IMR-90 (cell line): ENCODE results near the gene CLEC17A. TPM values are rescaled to one million over a fixed set of nuclear protein-coding genes. Genes with fewer than 3 reads are reported as not detected.

Experiments used
- ATAC-seq: fragments of 200-7000 bp; cut with Tn5 transposase; 2 replicates; pipeline ENCODE4 v1.9.1; 2020; ENCODE audit warnings: low read depth, mild to moderate bottlenecking, moderate library complexity
- BruUV-seq: library from RNA; stranded (reverse); fragments of 400-500 nt; replicated peaks from 2 replicates; lab custom pipeline; 2021; lab: Mats Ljungman, UMichigan
- CTCF ChIA-PET: fragments of 300-600 bp; formaldehyde crosslinking; extraction: SDS; loops from one replicate; lab custom pipeline; 2021; ENCODE audit warnings: antibody characterized with exemption; lab: Yijun Ruan, JAX
- POLR2A ChIA-PET: fragments of 300-600 bp; sonication (Branson Sonifier 250); formaldehyde crosslinking; loops from one replicate; lab custom pipeline; 2022; ENCODE audit warnings: antibody characterized with exemption; ENCODE audit not compliant: unreplicated experiment; lab: Charles Lee
- DNase-seq: peaks from one replicate; pipeline ENCODE4 v3.0.0; 2013
- H2AFZ ChIP-seq: replicated peaks from 2 replicates; pipeline ENCODE3; 2013; ENCODE audit warnings: low read length, mild to moderate bottlenecking; ENCODE audit not compliant: poor library complexity
- H2AK5ac ChIP-seq: 2 replicates; pipeline ENCODE4 v1.6.1; 2013; ENCODE audit warnings: low read depth, low read length, inconsistent platforms
- H2AK9ac ChIP-seq: replicated peaks from 2 replicates; pipeline ENCODE3; 2013; ENCODE audit warnings: mild to moderate bottlenecking, low read depth, low read length, moderate library complexity; ENCODE audit not compliant: poor library complexity
- H2BK120ac ChIP-seq: 2 replicates; pipeline ENCODE4 v1.6.1; 2013; ENCODE audit warnings: low read depth, low read length, inconsistent platforms
- H2BK15ac ChIP-seq: 3 replicates; pipeline ENCODE4 v1.6.1; 2013; ENCODE audit warnings: low read depth, low read length, inconsistent platforms
- H2BK20ac ChIP-seq: 2 replicates; pipeline ENCODE4 v1.6.1; 2013; ENCODE audit warnings: low read depth, mild to moderate bottlenecking, inconsistent platforms, low read length, moderate library complexity
- H2BK5ac ChIP-seq: 2 replicates; pipeline ENCODE4 v1.6.1; 2013; ENCODE audit warnings: mild to moderate bottlenecking, low read depth, low read length, inconsistent platforms; ENCODE audit not compliant: poor library complexity, severe bottlenecking
- H3K14ac ChIP-seq: replicated peaks from 2 replicates; pipeline ENCODE4 v1.6.1; 2013; ENCODE audit warnings: low read depth, low read length, inconsistent platforms
- H3K18ac ChIP-seq: 2 replicates; pipeline ENCODE4 v1.6.1; 2013; ENCODE audit warnings: low read depth, low read length, control low read depth
- H3K23ac ChIP-seq: 2 replicates; pipeline ENCODE4 v1.6.1; 2013; ENCODE audit warnings: low read depth, low read length, inconsistent platforms
- H3K27ac ChIP-seq: 2 replicates; pipeline ENCODE4 v1.5.1; 2013; ENCODE audit warnings: mild to moderate bottlenecking, control low read depth, low read length; ENCODE audit not compliant: insufficient read depth
- H3K27me3 ChIP-seq: 2 replicates; pipeline ENCODE4 v1.6.1; 2013; ENCODE audit warnings: low read length; ENCODE audit not compliant: control insufficient read depth, insufficient read depth
- H3K36me3 ChIP-seq: 2 replicates; pipeline ENCODE4 v1.6.1; 2013; ENCODE audit warnings: low read length, mixed read lengths; ENCODE audit not compliant: control insufficient read depth, insufficient read depth
- H3K4ac ChIP-seq: 2 replicates; pipeline ENCODE4 v1.6.1; 2013; ENCODE audit warnings: low read depth, low read length, inconsistent platforms
- H3K4me1 ChIP-seq: 2 replicates; pipeline ENCODE4 v1.6.1; 2013; ENCODE audit warnings: low read length, mixed read lengths; ENCODE audit not compliant: control insufficient read depth, insufficient read depth
- H3K4me2 ChIP-seq: 2 replicates; pipeline ENCODE4 v1.6.1; 2013; ENCODE audit warnings: low read depth, mild to moderate bottlenecking, control low read depth, low read length, moderate library complexity
- H3K4me3 ChIP-seq: 2 replicates; pipeline ENCODE4 v1.5.1; 2013; ENCODE audit warnings: low read depth, mild to moderate bottlenecking, control low read depth, low read length, moderate library complexity; ENCODE audit not compliant: insufficient read depth
- H3K56ac ChIP-seq: 2 replicates; pipeline ENCODE4 v1.6.1; 2013; ENCODE audit warnings: low read length, inconsistent platforms; ENCODE audit not compliant: insufficient read depth; ENCODE audit errors: extremely low read depth
- H3K79me1 ChIP-seq, 2 experiments: 2 replicates each; pipeline ENCODE4 v1.6.1; 2013; ENCODE audit warnings: low read length in 2 of 2, inconsistent platforms in 1 of 2, low read depth in 1 of 2
- H3K9ac ChIP-seq: 2 replicates; pipeline ENCODE4 v1.6.1; 2013; ENCODE audit warnings: low read depth, low read length, control low read depth
- H3K9me1 ChIP-seq: 2 replicates; pipeline ENCODE4 v1.6.1; 2013; ENCODE audit warnings: low read length, inconsistent platforms; ENCODE audit not compliant: insufficient read depth
- H3K9me3 ChIP-seq: 2 replicates; pipeline ENCODE4 v1.6.1; 2013; ENCODE audit warnings: low read length; ENCODE audit not compliant: control insufficient read depth, insufficient read depth
- H4K20me1 ChIP-seq: 2 replicates; pipeline ENCODE4 v1.6.1; 2013; ENCODE audit warnings: low read length, inconsistent platforms; ENCODE audit not compliant: insufficient read depth
- H4K5ac ChIP-seq: 2 replicates; pipeline ENCODE4 v1.6.1; 2013; ENCODE audit warnings: mild to moderate bottlenecking, low read depth, low read length, control low read depth
- H4K8ac ChIP-seq, 2 experiments: 2 replicates each; pipeline ENCODE4 v1.6.1; 2013; ENCODE audit warnings: low read depth in 2 of 2, low read length in 2 of 2, control low read depth in 1 of 2, inconsistent platforms in 1 of 2
- H4K91ac ChIP-seq: 2 replicates; pipeline ENCODE4 v1.6.1; 2013; ENCODE audit warnings: low read depth, low read length, inconsistent platforms; ENCODE audit not compliant: insufficient read depth
- BHLHE40 ChIP-seq: fragments of 150-350 bp; IDR thresholded peaks from 2 replicates; pipeline ENCODE4 v1.6.1; 2016; ENCODE audit warnings: mild to moderate bottlenecking, low read depth, low read length
- CEBPB ChIP-seq: IDR thresholded peaks from 2 replicates; pipeline ENCODE4 v1.6.1; 2012; ENCODE audit warnings: low read depth, low read length, improper control_type of control experiment
- CHD1 ChIP-seq: IDR thresholded peaks from 2 replicates; pipeline ENCODE4 v1.6.1; 2012; ENCODE audit warnings: low read depth, low read length, improper control_type of control experiment
- ELK1 ChIP-seq: fragments of 150-350 bp; IDR thresholded peaks from 2 replicates; pipeline ENCODE4 v1.6.1; 2016; ENCODE audit warnings: low read depth, mild to moderate bottlenecking, low read length, moderate library complexity, borderline replicate concordance
- FOS ChIP-seq: fragments of 150-350 bp; IDR thresholded peaks from 2 replicates; pipeline ENCODE4 v1.6.1; 2016; ENCODE audit warnings: low read depth, low read length
- MAFK ChIP-seq: IDR thresholded peaks from 2 replicates; pipeline ENCODE4 v1.6.1; 2012; ENCODE audit warnings: low read depth, low read length, improper control_type of control experiment
- MAZ ChIP-seq: IDR thresholded peaks from 2 replicates; pipeline ENCODE4 v1.6.1; 2012; ENCODE audit warnings: low read depth, mild to moderate bottlenecking, low read length, improper control_type of control experiment, moderate library complexity, borderline replicate concordance
- MXI1 ChIP-seq: IDR thresholded peaks from 2 replicates; pipeline ENCODE4 v1.6.1; 2012; ENCODE audit warnings: low read depth, mild to moderate bottlenecking, low read length, moderate library complexity, borderline replicate concordance
- NFE2L2 ChIP-seq: fragments of 150-350 bp; IDR thresholded peaks from 2 replicates; pipeline ENCODE4 v1.6.1; 2016; ENCODE audit warnings: low read depth, mild to moderate bottlenecking, low read length
- POLR2A ChIP-seq: IDR thresholded peaks from 2 replicates; pipeline ENCODE4 v1.6.1; 2012; ENCODE audit warnings: mild to moderate bottlenecking, low read depth, low read length
- RAD21 ChIP-seq: IDR thresholded peaks from 2 replicates; pipeline ENCODE4 v1.6.1; 2012; ENCODE audit warnings: low read length, improper control_type of control experiment
- RCOR1 ChIP-seq: IDR thresholded peaks from 2 replicates; pipeline ENCODE4 v1.6.1; 2012; ENCODE audit warnings: mild to moderate bottlenecking, low read length, improper control_type of control experiment; ENCODE audit not compliant: insufficient replicate concordance
- RFX5 ChIP-seq: IDR thresholded peaks from 2 replicates; pipeline ENCODE4 v1.8.0; 2012; ENCODE audit warnings: low read depth, mild to moderate bottlenecking, low read length, moderate library complexity
- SMC3 ChIP-seq: fragments of 150-350 bp; IDR thresholded peaks from 2 replicates; pipeline ENCODE4 v1.6.1; 2016; ENCODE audit warnings: low read depth, mild to moderate bottlenecking, antibody characterized with exemption, low read length, moderate library complexity
- WGBS, 2 experiments: methylation state at CpG; one replicate each; pipeline versions ENCODE4 v1.1.5 to v1.1.7; 2013; ENCODE audit warnings: missing lambda C conversion rate in 2 of 2; ENCODE audit not compliant: insufficient read length in 1 of 2; ENCODE audit errors: extremely low coverage in 2 of 2; 5-methylcytosine and 5-hydroxymethylcytosine counted together
- dilution Hi-C: fragments of 300-500 bp; cut with HindIII; formaldehyde crosslinking; loops from one replicate; pipeline ENCODE4 v1.14.3; 2018; ENCODE audit warnings: low sequenced_read_pairs; ENCODE audit not compliant: unreplicated experiment
- in situ Hi-C: fragments of 300-500 bp; cut with MboI; formaldehyde crosslinking; loops from 3 replicates; pipeline ENCODE4 v1.14.3; 2019; ENCODE audit warnings: low sequenced_read_pairs, inconsistent platforms, mixed read lengths
- intact Hi-C: fragments of 100-400 bp; cut with micrococcal nuclease; formaldehyde crosslinking; loops from 2 replicates; pipeline ENCODE4 v1.10.0; 2022
- polyA plus RNA-seq, 3 experiments: library from polyadenylated mRNA; depleted of rRNA; stranded (reverse); fragments of >200 nt; gene quantifications; 2 replicates each; pipeline ENCODE4 v1.2.3, GENCODE V29; 2012; ENCODE audit warnings: low replicate concordance in 1 of 3
- total RNA-seq: library from RNA; depleted of rRNA; stranded (reverse); fragments of >200 nt; gene quantifications from 2 replicates; pipeline ENCODE4 v1.2.3, GENCODE V29; 2012
- TF ChIP-seq, protein P1 (sequence below): conservative IDR thresholded peaks from 2 replicates; pipeline ENCODE4 v1.5.1; 2012; ENCODE audit warnings: mild to moderate bottlenecking, low read depth, low read length, improper control_type of control experiment
- TF ChIP-seq, protein P2 (sequence below): fragments of 150-350 bp; IDR thresholded peaks from 2 replicates; pipeline ENCODE4 v1.6.1; 2017; ENCODE audit warnings: mild to moderate bottlenecking, antibody characterized with exemption, low read length, low read depth

Gene CLEC17A
- total and polyA plus RNA-seq, 2 of the 4 experiments (the other 2 are of a cell fraction), result 0.05 TPM; not detected in 1

DNA sequence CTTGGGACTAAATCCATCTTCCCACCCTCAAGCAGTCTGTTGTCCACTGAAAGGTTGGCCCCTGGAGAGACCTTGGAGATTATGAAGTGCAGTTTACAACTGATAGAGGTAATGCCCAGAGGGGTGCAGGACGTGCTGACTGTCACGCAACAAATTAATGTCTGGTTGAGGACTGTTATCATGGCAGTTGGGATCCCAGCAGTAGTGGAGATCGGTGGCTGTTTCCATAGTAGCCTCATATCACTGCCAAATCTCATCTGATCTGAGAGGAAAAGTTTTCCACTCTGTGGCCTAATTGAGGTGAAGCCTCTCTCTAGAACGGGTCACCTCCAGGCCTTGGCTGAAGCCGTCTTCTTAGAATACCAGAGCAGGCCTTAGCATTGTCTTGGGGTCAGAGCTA is 49.4 kb upstream of the CLEC17A start:
- in situ Hi-C loops, result no loop called here
- Histone ChIP-seq H4K5ac (no peak overlapping the region), H3K4ac (no peak overlapping the region), H3K4me1 (no peaks in the 10 kb centered on the region), H3K27ac (no peak overlapping the region), H4K20me1 (peaks cover 3% of the 10 kb centered on the region; the same call in 1 of the 2 replicates), H3K9me1 (peaks cover 9% of the 10 kb centered on the region; the same call in 1 of the 2 replicates), H2BK5ac (no peak overlapping the region), H3K4me3 (no peak overlapping the region), H3K14ac (no peak overlapping the region), H2AFZ (no peak overlapping the region), H3K18ac (no peak overlapping the region), H3K4me2 (no peak overlapping the region), H3K27me3 (no peaks in the 10 kb centered on the region), H3K36me3 (no peaks in the 10 kb centered on the region), H4K91ac (no peak overlapping the region), H3K23ac (no peak overlapping the region), H3K56ac (no peak overlapping the region), H3K9ac (no peak overlapping the region), H3K79me1 (peaks cover 30 to 69% of the 10 kb centered on the region in 2 experiments), H4K8ac (no peak overlapping the region), H2AK5ac (no peak overlapping the region), H3K9me3 (no peaks in the 10 kb centered on the region), H2BK15ac (no peak overlapping the region), H2BK120ac (no peak overlapping the region), H2AK9ac (no peak overlapping the region), H2BK20ac (no peak overlapping the region)
- POLR2A ChIA-PET, result no interaction called here
- no peak for DNase-seq
- CTCF ChIA-PET, result no interaction called here
- no peak for TF ChIP-seq NFE2L2
- TF ChIP-seq MXI1, result no peak
- TF ChIP-seq RCOR1, result no peak
- no peak for TF ChIP-seq ELK1
- TF ChIP-seq CHD1, result no peak
- TF ChIP-seq, protein P1, sequence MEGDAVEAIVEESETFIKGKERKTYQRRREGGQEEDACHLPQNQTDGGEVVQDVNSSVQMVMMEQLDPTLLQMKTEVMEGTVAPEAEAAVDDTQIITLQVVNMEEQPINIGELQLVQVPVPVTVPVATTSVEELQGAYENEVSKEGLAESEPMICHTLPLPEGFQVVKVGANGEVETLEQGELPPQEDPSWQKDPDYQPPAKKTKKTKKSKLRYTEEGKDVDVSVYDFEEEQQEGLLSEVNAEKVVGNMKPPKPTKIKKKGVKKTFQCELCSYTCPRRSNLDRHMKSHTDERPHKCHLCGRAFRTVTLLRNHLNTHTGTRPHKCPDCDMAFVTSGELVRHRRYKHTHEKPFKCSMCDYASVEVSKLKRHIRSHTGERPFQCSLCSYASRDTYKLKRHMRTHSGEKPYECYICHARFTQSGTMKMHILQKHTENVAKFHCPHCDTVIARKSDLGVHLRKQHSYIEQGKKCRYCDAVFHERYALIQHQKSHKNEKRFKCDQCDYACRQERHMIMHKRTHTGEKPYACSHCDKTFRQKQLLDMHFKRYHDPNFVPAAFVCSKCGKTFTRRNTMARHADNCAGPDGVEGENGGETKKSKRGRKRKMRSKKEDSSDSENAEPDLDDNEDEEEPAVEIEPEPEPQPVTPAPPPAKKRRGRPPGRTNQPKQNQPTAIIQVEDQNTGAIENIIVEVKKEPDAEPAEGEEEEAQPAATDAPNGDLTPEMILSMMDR, result no peak
- TF ChIP-seq FOS, result no peak
- TF ChIP-seq RAD21, result no peak
- TF ChIP-seq BHLHE40, result no peak
- TF ChIP-seq MAFK, result no peak
- TF ChIP-seq, protein P2, sequence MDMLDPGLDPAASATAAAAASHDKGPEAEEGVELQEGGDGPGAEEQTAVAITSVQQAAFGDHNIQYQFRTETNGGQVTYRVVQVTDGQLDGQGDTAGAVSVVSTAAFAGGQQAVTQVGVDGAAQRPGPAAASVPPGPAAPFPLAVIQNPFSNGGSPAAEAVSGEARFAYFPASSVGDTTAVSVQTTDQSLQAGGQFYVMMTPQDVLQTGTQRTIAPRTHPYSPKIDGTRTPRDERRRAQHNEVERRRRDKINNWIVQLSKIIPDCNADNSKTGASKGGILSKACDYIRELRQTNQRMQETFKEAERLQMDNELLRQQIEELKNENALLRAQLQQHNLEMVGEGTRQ, result no peak
- no peak for TF ChIP-seq SMC3
- TF ChIP-seq MAZ, result no peak
- TF ChIP-seq CEBPB, result no peak
- TF ChIP-seq POLR2A, result no peak
- no peak for TF ChIP-seq RFX5
- dilution Hi-C loops, result no loop called here
- no peak for ATAC-seq
- BruUV-seq, result no TSS peak
- no CpG with 5 or more reads among the region's 5 CpGs for WGBS, 2 experiments
- intact Hi-C loops, result no loop called here
